Heart left ventricle (tissue), 13 donors: ENCODE results near the gene PRKCA.

Source experiments
- POLR2A ChIP-seq, 2 donors: fragments of 450-650 bp; IDR thresholded peaks; one replicate each; pipeline ENCODE4 v1.6.1; 2017; ENCODE audit warnings: antibody characterized with exemption in 2 of 2, mild to moderate bottlenecking in 2 of 2, moderate library complexity in 2 of 2
- TF ChIP-seq, protein P1 (sequence below), 12 donors: fragments of 200-600 bp; sonication (generic) in 4 of 12; IDR thresholded peaks; one replicate each; pipeline versions ENCODE4 v1.5.0 to v1.8.0; 2018 to 2022; ENCODE audit warnings: antibody characterized with exemption in 12 of 12, mild to moderate bottlenecking in 5 of 12
- donor health status: ischemic (EF 13 %, LVEDD 7.1; RV severe dilation, severe dysfunction).
- donor health status: DM: no; HTN: yes; CAD: no.
- donor health status: DM: no; HTN: no; CAD: no.
- donor health status: ischemic (EF 25% LVEDD 6.9; RV normal size, moderate dysfunction).
- donor health status: ischemic (EF 25% LVEDD 5.7; RV mildly dilated, moderate dysfunction).
- donor health status: ischemic (EF 35%, LVEDD 5.7; RV mildly dilated, moderate dysfunction).
- donor health status: nonischemic (EF 11% LVEDD 7.7; RV severe dilation, severe dysfunction).
- donor health status: DM: yes; HTN: yes; CAD: no.
- donor health status: PGD.
- donor health status: ischemic (EF 29% LVEDD 5.4; RV normal size, mild dysfunction).
- donor health status: nonischemic (EF 23%, LVEDD 6.1; RV moderate dilation, normal function).

DNA sequence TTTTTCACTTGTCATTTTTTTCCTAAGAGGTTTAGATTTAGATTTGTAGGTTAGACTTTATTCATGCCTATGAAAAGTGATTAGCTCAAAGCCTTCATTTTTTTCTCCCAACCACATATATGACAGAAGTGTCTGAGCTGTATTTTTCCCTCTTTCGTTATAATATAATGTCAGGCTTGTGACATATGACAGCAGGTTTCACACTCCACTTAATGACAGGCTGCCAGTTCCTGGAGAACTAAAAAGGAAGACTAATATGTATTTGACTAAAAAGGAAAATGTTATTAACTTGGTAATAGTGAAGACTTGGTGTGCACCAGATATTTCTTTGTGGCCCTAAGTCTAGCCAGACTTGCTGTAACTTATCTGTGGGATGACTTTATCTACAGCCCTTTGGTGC is 331.8 kb downstream of the PRKCA start:
- TF ChIP-seq, protein P1, sequence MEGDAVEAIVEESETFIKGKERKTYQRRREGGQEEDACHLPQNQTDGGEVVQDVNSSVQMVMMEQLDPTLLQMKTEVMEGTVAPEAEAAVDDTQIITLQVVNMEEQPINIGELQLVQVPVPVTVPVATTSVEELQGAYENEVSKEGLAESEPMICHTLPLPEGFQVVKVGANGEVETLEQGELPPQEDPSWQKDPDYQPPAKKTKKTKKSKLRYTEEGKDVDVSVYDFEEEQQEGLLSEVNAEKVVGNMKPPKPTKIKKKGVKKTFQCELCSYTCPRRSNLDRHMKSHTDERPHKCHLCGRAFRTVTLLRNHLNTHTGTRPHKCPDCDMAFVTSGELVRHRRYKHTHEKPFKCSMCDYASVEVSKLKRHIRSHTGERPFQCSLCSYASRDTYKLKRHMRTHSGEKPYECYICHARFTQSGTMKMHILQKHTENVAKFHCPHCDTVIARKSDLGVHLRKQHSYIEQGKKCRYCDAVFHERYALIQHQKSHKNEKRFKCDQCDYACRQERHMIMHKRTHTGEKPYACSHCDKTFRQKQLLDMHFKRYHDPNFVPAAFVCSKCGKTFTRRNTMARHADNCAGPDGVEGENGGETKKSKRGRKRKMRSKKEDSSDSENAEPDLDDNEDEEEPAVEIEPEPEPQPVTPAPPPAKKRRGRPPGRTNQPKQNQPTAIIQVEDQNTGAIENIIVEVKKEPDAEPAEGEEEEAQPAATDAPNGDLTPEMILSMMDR (IDR thresholded peaks at IDR 0.05), result no peak
- TF ChIP-seq POLR2A (IDR thresholded peaks at IDR 0.05), result no peak
